Endometrial microvascular endothelial cells (primary cell): ENCODE results near the gene SDK2. TPM values are rescaled to one million over a fixed set of nuclear protein-coding genes. Genes with fewer than 3 reads are reported as not detected.

ENCODE experiments used
- in situ Hi-C: cut with HindIII; loops from 2 replicates; pipeline ENCODE4 v1.10.0; 2017; ENCODE audit warnings: low sequenced_read_pairs, low pct_unique_long_range_greater_than_20kb; ENCODE audit errors: inconsistent ontology term
- total RNA-seq: library from RNA; depleted of rRNA; stranded (reverse); fragments of >200 nt; gene quantifications from one replicate; pipeline ENCODE4 v1.2.3, GENCODE V29; 2015; ENCODE audit errors: inconsistent ontology term

SDK2 gene
- total RNA-seq, 1 donor from 2014 or later, result not detected

GRCh38 chr17:73397278-73397826 is 246.9 kb downstream of the SDK2 start:
- in situ Hi-C loops, result no loop called here

- in situ Hi-C loops, result no loop called here
Measured at GRCh38 chr17:73396431-73397277, 247.6 kb downstream of the SDK2 start.

GRCh38 chr17:73394512-73395450 is 249.5 kb downstream of the SDK2 start:
- in situ Hi-C loops, result no loop called here

GRCh38 chr17:73393962-73394361 is 250.3 kb downstream of the SDK2 start:
- in situ Hi-C loops, result no loop called here

GRCh38 chr17:73393381-73393780 is 250.9 kb downstream of the SDK2 start:
- in situ Hi-C loops, result no loop called here

- in situ Hi-C loops, result no loop called here
Measured at GRCh38 chr17:73391331-73392265, 252.6 kb downstream of the SDK2 start.

GRCh38 chr17:73390851-73391250 is 253.4 kb downstream of the SDK2 start:
- in situ Hi-C loops, result no loop called here

- in situ Hi-C loops, result no loop called here
Measured at GRCh38 chr17:73390221-73390620, 254.0 kb downstream of the SDK2 start.

- in situ Hi-C loops, result no loop called here
Measured at GRCh38 chr17:73389411-73389810, 254.8 kb downstream of the SDK2 start.

- in situ Hi-C loops, result no loop called here
Measured at GRCh38 chr17:73388578-73388905, 255.7 kb downstream of the SDK2 start.

GRCh38 chr17:73387746-73388577 is 256.3 kb downstream of the SDK2 start:
- in situ Hi-C loops, result no loop called here

- in situ Hi-C loops, result no loop called here
Measured at GRCh38 chr17:73386561-73386960, 257.7 kb downstream of the SDK2 start.

GRCh38 chr17:73384926-73385325 is 259.3 kb downstream of the SDK2 start:
- in situ Hi-C loops, result no loop called here

- in situ Hi-C loops, result no loop called here
Measured at GRCh38 chr17:73380439-73381106, 263.7 kb downstream of the SDK2 start.

- in situ Hi-C loops, result no loop called here
Measured at GRCh38 chr17:73379826-73380225, 264.4 kb downstream of the SDK2 start.

GRCh38 chr17:73378974-73379470 is 265.2 kb downstream of the SDK2 start:
- in situ Hi-C loops, result no loop called here

- in situ Hi-C loops, result no loop called here
Measured at GRCh38 chr17:73376636-73377035, 267.6 kb downstream of the SDK2 start.
